Measurements from ENCODE around the gene HELB. TPM values are rescaled to one million over a fixed set of nuclear protein-coding genes. Genes with fewer than 3 reads are reported as not detected.

The HELB gene
- total and polyA plus RNA-seq, 2 of the 8 experiments (the other 6 are each of a cell fraction or from before 2014, with no cell fraction given) = 1.8 to 7.6 TPM

DNA sequence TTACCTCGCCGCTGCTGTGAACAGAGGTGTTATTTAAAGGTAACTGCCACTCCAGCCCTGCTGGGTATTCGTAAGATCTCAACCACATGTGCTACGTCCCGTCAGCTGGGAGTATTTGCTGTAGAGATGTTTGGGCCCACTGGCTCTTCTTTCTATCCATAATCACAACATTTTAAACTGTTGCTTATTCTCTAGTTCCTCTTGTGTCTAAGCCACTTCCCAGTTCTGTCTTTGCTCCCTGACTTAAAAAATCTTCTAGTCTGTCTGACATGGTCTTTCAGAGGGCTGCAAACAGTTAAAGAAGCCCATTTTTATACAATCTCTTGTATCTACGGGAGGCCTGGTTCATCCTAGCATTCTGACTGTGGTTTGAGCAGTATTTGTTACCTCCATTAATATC, 33.2 kb upstream of the HELB start:
- no peak overlapping the region for H4K8ac ChIP-seq (ENCODE audit: extremely low read depth, insufficient read depth, low read length)
- no peak overlapping the region for H2AK5ac ChIP-seq (ENCODE audit: low read depth, low read length)
- DNase-seq (ENCODE audit: low read depth in 1 of 2, low spot score in 2 of 2) (no peak), FAIRE-seq (no peak)
- no peak overlapping the region for H3K4ac ChIP-seq (replicated peaks; ENCODE audit: insufficient read length, low read depth, low read length)
- no peaks in the 10 kb centered on the region for H3K9me3 ChIP-seq (ENCODE audit: insufficient read depth in 2 of 2, low read depth in 1 of 2, low read length in 1 of 2)
- no peak overlapping the region for H4K5ac ChIP-seq (ENCODE audit: insufficient read length, low read depth, low read length)
- no peak overlapping the region for H3K14ac ChIP-seq (ENCODE audit: insufficient read length)
- POLR2A ChIA-PET (ENCODE audit: partially characterized antibody) = no interaction called here
- no peak overlapping the region for H3K56ac ChIP-seq (replicated peaks; ENCODE audit: insufficient read length, low read depth, low read length)
- H2BK120ac ChIP-seq (replicated peaks; ENCODE audit: low read depth, low read length) = no peak overlapping the region
- 96% methylated on average over 6 of the region's 6 CpGs; no CpG with 5 or more reads in 1 of the 2 experiments for WGBS, 2 experiments (ENCODE audit: extremely low coverage in 1 of 2, insufficient coverage in 1 of 2, insufficient read length in 1 of 2, insufficient replicate concordance in 2 of 2, low coverage in 1 of 2, low lambda C conversion rate in 2 of 2, missing lambda C conversion rate in 1 of 2)
- peaks cover 0 to 4% (median 1%) of the 10 kb centered on the region in 4 experiments; a peak in 2 of 7 replicates for H3K4me1 ChIP-seq (replicated peaks in 1 of 4; ENCODE audit: control insufficient read depth in 3 of 4, insufficient read depth in 4 of 4, low read length in 3 of 4)
- CTCF ChIA-PET (ENCODE audit: partially characterized antibody) = interaction anchor here (0.5 to 2.8 kb wide), 18 partner anchors 10 to 773 kb away, joined by 3 to 10 read pairs (median 4); partner anchors contain the start of gene HELB
- H4K20me1 ChIP-seq (replicated peaks in 1 of 2; ENCODE audit: control insufficient read depth in 1 of 2, insufficient read depth in 2 of 2, low read length in 2 of 2) = no peaks in the 10 kb centered on the region
- no peak overlapping the region for H4K91ac ChIP-seq (replicated peaks; ENCODE audit: insufficient read length, low read length)
- no peak overlapping the region for H3K9ac ChIP-seq (replicated peaks in 1 of 4; ENCODE audit: extremely low read depth in 1 of 4, low read depth in 3 of 4, low read length in 3 of 4)
- no peaks in the 10 kb centered on the region for H3K23me2 ChIP-seq (ENCODE audit: low read depth, low read length)
- H3K18ac ChIP-seq (ENCODE audit: extremely low read depth, low read length) = no peak overlapping the region
- H3K79me2 ChIP-seq (ENCODE audit: control insufficient read depth in 1 of 2, insufficient read depth in 2 of 2, low read length in 2 of 2) = no peaks in the 10 kb centered on the region
- H2BK12ac ChIP-seq (ENCODE audit: low read depth, low read length) = peak overlapping the region; percentile 86; the same call in 1 of the 2 replicates
- H3K27ac ChIP-seq (ENCODE audit: low read depth, low read length) = no peak overlapping the region
- H2BK5ac ChIP-seq (ENCODE audit: low read depth, low read length) = 0 out of 2 replicates have a peak overlapping the region, but pooled peaks have one; percentile 4
- H2AFZ ChIP-seq (ENCODE audit: low read length) = peak overlapping the region; percentile 99
- no peak overlapping the region for H3K4me2 ChIP-seq (ENCODE audit: insufficient read depth in 1 of 2, low read depth in 2 of 2, low read length in 2 of 2)
- no peak overlapping the region for H2BK15ac ChIP-seq (ENCODE audit: low read length)
- no peak overlapping the region for H3K4me3 ChIP-seq (ENCODE audit: extremely low read depth in 1 of 4, insufficient read depth in 2 of 4, low read depth in 3 of 4, low read length in 4 of 4)
- no peaks in the 10 kb centered on the region for H3K27me3 ChIP-seq (replicated peaks in 1 of 4; ENCODE audit: control insufficient read depth in 3 of 4, extremely low read depth in 1 of 4, insufficient read depth in 3 of 4, low read length in 3 of 4)
- H3K36me3 ChIP-seq (ENCODE audit: control insufficient read depth in 2 of 4, insufficient read depth in 4 of 4, low read length in 3 of 4) = no peaks in the 10 kb centered on the region
- H3K79me1 ChIP-seq (ENCODE audit: low read depth, low read length) = no peaks in the 10 kb centered on the region
- no peak overlapping the region for H3K23ac ChIP-seq (ENCODE audit: insufficient read length)
- H2BK20ac ChIP-seq (ENCODE audit: low read length) = no peak overlapping the region
- TF ChIP-seq CHD1 (IDR thresholded peaks at IDR 0.05; ENCODE audit: low read depth, low read length) (no peak), BACH1 (IDR thresholded peaks at IDR 0.05; ENCODE audit: low read length) (no peak), EGR1 (IDR thresholded peaks at IDR 0.05; ENCODE audit: borderline replicate concordance, low read depth, low read length) (no peak), RNF2 (IDR thresholded peaks at IDR 0.05; ENCODE audit: borderline replicate concordance, low read depth, low read length, missing control alignments, poor library complexity, severe bottlenecking) (no peak), POLR2AphosphoS5 (IDR thresholded peaks at IDR 0.05; ENCODE audit: low read depth, low read length) (no peak), YY1 (IDR thresholded peaks at IDR 0.05; ENCODE audit: low read depth, low read length) (no peak), TAF7 (optimal IDR thresholded peaks at IDR 0.05; ENCODE audit: borderline replicate concordance, low read depth, low read length) (no peak), SIN3A (conservative IDR thresholded peaks at IDR 0.05 in 1 of 2, IDR thresholded peaks at IDR 0.05 in 1 of 2; ENCODE audit: low read depth in 1 of 2, low read length in 2 of 2) (no peak), NRF1 (IDR thresholded peaks at IDR 0.05; ENCODE audit: low read depth, low read length) (no peak), TBP (IDR thresholded peaks at IDR 0.05; ENCODE audit: low read depth, low read length) (no peak), RXRA (IDR thresholded peaks at IDR 0.05; ENCODE audit: insufficient read depth, low read depth, low read length) (no peak), TAF1 (IDR thresholded peaks at IDR 0.05; ENCODE audit: low read depth, low read length) (no peak)
- TF ChIP-seq, protein P1, sequence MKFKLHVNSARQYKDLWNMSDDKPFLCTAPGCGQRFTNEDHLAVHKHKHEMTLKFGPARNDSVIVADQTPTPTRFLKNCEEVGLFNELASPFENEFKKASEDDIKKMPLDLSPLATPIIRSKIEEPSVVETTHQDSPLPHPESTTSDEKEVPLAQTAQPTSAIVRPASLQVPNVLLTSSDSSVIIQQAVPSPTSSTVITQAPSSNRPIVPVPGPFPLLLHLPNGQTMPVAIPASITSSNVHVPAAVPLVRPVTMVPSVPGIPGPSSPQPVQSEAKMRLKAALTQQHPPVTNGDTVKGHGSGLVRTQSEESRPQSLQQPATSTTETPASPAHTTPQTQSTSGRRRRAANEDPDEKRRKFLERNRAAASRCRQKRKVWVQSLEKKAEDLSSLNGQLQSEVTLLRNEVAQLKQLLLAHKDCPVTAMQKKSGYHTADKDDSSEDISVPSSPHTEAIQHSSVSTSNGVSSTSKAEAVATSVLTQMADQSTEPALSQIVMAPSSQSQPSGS (IDR thresholded peaks at IDR 0.05; ENCODE audit: low read length) = no peak
